RKO (cell line): ENCODE data around the gene UGGT2.
"Not testable (repeated sequence)": the region's sequence is repeated elsewhere in the genome, so short reads cannot be mapped to it uniquely, and the experiment has no call there.

Experiments
- DNase-seq: peaks from one replicate; pipeline ENCODE4 v3.0.0-alpha.2; 2016; ENCODE audit warnings: low spot score

The UGGT2 gene

DNA sequence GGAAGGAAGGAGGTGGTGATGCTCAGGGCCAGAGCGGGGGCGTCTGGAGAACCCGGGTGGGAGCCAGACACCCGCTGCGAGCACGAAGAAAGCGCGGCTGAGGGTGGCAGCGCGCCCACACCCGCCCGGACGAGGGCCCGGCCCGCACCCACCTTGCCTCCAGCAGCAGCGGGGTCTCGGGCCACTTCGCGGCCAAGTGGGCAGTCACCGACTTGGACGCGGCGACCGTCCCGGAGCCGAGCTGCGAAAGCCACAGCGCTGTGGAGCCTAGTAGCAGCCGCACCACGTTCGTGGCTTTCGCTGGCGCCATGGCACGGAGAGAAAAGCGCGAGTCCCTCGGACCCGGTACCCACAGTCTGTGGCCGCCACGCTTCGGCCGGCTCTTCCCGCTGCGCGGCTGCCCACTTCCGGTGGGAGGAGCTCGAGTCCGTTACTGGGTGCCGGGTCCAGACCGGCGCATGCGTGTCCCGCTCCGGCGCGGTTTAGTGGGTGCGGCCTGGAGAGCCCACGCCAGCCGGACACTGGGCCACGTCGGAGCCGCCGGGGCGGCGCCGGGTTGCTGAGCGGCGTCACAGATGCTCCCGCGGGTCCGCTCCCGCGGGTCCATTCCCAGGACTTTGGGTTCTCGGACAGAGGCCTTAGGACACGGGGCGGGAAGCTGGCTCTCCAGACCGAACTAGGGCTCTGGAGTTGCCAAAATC lies at the start of gene UGGT2:
UGGT2 (minus strand) TSS at position 399 of the 701 bp plus-strand sequence; CDS start at position 310, 89 bp downstream.
- DNase-seq = peak; percentile 94

- no peak for DNase-seq
Measured at GRCh38 chr13:96100457-96101220, 47.4 kb upstream of the UGGT2 start.

DNA sequence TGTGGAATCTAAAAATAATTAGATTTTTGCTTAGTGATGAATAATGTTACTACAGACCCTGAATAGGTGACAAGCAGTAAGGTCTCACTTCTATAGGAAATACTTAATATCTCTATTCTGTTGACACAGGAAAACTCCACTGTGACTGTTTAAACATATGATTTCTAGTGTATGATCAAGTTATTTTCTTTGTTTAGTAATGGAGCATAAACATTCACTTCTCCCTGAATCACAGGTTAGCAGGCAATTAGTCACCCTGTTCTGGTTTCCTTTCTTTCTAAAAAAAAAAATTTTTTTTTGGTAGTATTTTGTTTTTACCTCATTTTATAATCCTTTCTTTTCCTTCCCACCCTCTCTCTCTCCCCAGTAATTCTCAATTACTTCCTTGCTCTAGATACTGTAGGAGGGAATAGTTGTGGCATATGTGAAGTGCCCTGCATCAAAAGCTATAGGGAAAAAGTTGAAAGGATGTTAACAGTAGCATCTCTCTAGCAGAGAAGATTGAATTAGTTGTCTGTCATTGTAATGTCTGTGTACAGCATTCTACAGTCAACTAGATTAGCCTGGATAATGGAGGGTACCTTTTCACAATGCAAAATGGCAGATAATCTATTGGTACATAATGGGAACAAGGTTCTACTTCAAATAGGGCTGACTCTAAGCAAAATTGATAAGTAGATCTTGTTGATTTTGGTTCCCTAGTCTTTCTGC lies 40.2 kb upstream of the UGGT2 start:
- peak; percentile 23 for DNase-seq

DNA sequence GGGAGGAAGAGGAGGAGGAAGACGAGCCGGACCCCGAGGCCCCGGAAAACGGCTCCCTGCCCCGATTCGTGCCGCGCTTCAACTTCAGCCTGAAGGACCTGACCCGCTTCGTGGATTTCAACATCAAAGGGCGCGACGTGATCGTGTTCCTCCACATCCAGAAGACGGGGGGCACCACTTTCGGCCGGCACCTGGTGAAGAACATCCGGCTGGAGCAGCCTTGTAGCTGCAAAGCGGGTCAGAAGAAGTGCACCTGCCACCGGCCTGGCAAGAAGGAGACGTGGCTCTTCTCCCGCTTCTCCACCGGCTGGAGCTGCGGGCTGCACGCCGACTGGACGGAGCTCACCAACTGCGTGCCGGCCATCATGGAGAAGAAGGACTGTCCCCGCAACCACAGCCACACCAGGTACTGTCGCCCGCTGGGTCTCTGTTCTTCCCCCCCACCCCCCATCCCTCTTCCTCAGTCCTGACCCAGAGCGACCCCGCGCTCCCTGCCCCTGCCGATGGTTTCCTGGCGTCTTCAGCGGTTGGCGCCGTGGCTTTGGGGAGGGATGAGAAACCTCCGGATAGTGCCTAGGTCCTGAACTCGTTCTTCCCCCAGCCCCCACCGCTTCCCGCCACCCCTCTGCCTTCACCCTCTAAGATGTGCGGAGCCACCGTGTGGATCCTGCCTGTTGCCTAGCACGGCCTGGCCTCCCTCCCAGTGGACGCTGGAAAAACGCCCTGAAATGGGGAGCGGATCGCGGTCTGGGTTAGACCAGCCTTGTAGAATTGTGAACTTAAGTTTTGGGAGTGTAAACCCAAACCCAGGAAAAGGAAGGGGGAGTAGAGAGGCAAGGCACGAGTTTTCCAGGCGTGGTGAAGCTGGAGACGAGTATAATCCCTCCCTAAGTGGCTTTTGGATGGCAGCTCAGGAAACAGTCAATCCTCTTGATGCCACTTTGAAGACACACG lies 38.2 kb upstream of the UGGT2 start:
- no peak for DNase-seq

DNA sequence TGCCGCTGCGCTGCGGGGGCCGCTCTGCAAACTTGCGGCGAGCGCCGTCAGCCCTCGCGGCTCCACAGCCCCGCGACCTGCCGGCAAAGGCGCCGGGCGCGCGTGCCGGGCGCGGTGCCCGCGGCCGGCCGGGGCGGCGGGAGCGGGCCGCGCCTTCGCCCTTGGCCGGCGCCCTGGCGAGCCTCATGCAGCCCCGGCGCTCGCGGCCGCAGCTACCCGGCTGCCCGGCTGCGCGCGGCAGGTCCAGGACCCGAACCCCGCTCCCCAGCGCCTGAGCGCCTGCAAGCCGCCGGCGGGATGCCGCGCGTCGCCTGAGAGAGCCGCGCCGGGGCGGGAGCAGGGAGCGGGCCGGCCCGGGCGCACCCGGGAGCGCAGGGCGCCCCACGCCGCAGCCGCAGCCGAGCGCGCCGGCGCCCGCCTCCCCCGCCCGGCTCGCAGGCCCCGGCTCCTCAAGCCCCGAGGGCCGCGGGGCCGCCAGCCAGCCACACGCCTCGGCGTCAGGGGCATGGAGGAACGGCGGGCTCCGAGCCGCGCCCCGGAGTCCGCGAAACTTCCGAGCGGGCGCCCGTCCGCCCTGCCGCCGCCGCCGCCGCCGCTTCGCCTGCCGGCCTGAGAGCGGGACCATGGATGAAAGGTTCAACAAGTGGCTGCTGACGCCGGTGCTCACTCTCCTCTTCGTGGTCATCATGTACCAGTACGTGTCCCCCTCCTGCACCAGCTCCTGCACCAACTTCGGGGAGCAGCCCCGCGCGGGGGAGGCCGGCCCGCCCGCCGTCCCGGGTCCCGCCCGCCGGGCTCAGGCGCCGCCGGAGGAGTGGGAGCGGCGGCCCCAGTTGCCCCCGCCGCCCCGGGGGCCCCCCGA lies 37.3 kb upstream of the UGGT2 start:
- no peak for DNase-seq

DNA sequence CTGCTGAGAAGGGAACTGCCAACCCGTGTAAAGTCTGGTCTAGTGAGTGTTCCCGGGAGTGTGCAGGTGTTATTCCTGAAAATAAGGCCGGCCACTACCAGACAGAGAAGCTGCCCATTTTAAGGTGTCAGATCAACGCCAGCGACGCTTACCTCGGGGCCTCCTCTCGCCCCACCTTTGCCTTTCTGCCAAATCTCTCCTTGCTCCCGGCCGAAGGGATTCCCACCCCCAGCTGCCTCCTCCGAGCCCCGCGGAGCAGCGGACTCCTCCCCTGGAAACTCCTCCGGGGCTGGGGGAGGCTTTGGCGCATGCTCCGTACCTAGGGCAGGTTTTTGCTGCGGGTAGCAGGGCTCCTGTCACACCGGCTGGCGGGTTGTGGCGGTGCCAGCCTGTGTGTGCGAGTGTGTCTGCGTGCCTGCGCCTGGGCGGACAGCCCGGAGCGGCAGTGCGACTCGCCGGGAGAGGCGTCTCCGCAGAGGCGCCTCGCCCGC lies 36.6 kb upstream of the UGGT2 start, which contains the start of gene HS6ST3:
HS6ST3 (plus strand) TSS at position 359 of the 491 bp plus-strand sequence.
- no peak for DNase-seq

DNA sequence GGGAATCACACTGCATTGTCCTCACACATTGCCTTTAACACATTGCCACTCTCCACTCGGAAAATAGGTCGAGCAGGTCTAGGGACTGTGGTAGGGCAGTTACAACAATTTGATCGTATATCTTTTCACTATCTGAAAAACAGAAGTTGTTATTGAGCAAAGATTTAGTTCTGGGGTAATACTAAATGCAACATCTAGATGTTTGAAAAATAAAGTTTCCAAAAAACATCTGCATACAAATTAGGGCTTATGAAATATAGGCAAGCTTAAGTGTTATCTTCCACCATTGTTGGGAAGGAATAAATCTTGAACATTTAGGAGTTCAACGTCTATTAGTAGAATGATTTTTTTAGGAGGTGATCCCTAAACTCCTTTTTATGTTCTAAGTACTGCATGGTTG lies 35.9 kb upstream of the UGGT2 start:
- no peak for DNase-seq

DNA sequence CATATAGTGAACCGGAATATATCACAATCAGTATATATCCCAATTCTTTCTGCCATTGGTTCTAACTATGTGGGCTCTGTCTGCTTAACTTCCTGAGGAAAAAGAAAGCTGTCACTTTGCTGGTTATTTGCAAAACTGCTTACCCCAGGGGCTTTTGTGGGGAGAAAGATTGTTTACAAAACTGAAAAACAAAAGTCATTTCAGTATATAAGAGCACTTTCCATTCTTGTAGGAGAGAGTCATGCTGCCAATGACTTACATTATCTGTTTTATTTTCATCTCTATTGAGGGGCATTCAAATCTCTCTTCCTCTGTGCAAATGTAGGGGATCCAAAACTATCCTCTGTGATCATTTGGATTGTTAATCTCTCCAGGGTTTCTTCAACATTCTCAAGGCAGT lies 33.5 kb upstream of the UGGT2 start:
- DNase-seq = no peak

GRCh38 chr13:96082640-96083039 lies 29.4 kb upstream of the UGGT2 start:
- peak; percentile 59 for DNase-seq

GRCh38 chr13:96081888-96082287 lies 28.7 kb upstream of the UGGT2 start:
- DNase-seq = no peak

DNA sequence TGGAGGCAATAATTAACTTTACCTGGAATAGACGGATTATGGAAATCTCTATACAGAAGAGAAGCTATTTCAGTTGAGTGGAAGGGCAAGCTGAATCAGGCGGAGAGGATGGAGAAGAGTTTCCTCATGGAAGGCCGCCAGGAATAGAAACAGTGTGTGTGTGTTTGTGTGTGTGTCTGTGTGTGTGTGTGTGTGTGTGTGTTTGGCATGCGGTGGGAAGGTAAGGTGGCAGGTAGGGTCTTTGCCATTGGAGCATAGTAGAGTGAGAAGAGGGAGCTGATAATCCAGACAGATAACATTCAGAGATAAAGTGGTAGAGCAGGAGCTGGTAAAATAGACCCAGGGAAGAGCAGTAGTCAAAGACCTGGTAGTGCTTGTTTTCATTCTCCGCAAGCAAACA lies 27.5 kb upstream of the UGGT2 start:
- DNase-seq = no peak

GRCh38 chr13:96075953-96076543 lies 22.8 kb upstream of the UGGT2 start:
- peak; percentile 18 for DNase-seq

DNA sequence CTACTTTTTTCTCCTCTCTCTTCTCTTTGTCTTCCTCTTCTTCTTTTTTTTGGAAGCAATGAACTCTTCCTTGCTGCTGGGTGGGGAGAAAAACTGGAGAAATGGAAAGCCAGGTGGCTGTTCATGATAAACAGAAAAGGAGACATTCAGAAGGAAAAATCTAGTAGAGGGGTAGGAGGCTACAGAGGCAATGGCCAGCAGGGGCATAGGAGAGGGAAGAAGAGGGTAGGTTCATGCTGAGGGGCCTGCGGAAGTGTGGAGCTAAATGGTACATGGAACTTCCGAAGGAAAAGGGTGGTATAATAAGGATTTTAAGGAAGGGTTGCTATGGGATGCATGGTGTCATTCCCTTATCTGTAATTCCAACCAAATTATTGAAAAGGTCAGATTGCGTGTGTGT lies 19.2 kb upstream of the UGGT2 start:
- no peak for DNase-seq

GRCh38 chr13:96071504-96071903 lies 18.3 kb upstream of the UGGT2 start:
- no peak for DNase-seq

- DNase-seq = no peak
Measured at GRCh38 chr13:96068729-96069128, 15.5 kb upstream of the UGGT2 start.

DNA sequence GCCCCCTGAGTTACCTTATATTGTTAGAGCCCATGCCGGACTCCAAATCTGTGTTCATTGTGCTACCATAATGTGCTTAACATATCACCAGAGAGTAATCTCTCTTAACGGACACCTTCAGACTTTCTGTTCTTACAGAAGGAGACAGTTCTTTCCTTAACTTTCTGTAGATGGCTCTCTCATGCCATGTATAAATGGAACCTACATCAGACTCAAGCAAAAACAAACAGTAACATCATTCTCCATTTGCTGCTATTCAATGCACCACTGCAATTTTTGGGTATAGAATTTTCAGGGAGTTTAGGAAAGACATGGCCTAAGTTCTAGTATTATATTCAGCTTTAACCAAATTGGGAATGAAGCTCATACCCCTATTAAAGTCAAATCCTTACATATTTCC lies 12.6 kb upstream of the UGGT2 start:
- DNase-seq = no peak

- peak; percentile 88 for DNase-seq
Measured at GRCh38 chr13:96052656-96053002, 572 bp downstream of the UGGT2 start.

- DNase-seq = not testable (repeated sequence)
Measured at GRCh38 chr13:96051946-96052345, 1.3 kb downstream of the UGGT2 start.

DNA sequence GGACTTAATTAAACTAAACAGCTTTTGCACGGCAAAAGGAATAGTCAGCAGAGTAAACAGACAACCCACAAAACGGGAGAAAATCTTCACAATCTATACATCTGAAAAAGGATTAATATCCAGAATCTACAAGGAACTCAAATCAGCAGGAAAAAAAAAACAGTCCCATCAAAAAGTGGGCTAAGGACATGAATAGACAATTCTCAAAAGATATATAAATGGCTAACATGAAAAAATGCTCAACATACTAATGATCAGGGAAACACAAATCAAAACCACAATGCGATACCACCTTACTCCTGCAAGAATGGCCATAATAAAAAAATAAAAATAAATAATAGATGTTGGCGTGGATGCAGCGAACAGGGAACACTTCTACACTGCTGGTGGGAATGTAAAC lies 1.7 kb downstream of the UGGT2 start:
- DNase-seq = not testable (repeated sequence)

DNA sequence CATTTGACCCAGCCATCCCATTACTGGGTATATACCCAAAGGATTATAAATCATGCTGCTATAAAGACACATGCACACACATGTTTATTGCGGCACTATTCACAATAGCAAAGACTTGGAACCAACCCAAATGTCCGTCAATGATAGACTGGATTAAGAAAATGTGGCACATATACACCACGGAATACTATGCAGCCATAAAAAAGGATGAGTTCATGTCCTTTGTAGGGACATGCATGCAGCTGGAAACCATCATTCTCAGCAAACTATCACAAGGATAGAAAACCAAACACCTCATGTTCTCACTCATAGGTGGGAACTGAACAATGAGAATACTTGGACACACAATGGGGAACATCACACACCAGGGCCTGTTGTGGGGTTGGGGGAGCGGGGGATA lies 2.2 kb downstream of the UGGT2 start:
- not testable (repeated sequence) for DNase-seq
